Activated CD4-positive, alpha-beta T cell treated with anti-CD3 and anti-CD28 coated beads for 1 hour (primary cell): ENCODE results near the gene HKDC1.
"Not testable (repeated sequence)": the region's sequence is repeated elsewhere in the genome, so short reads cannot be mapped to it uniquely, and the experiment has no call there.

ENCODE experiments used
- DNase-seq: peaks from one replicate; pipeline ENCODE4 v3.0.0-alpha.2; 2020

HKDC1 gene

GRCh38 chr10:69220041-69220451 lies at the start of gene HKDC1:
HKDC1 (plus strand) TSS chr10:69220332; CDS start chr10:69220436, 104 bp downstream.
- no peak for DNase-seq

- DNase-seq = no peak
Measured at GRCh38 chr10:69172241-69172982, 47.7 kb upstream of the HKDC1 start.

- DNase-seq = not testable (repeated sequence)
Measured at GRCh38 chr10:69175326-69175725, 44.8 kb upstream of the HKDC1 start.

- DNase-seq = no peak
Measured at GRCh38 chr10:69176823-69177222, 43.3 kb upstream of the HKDC1 start.

GRCh38 chr10:69179089-69179742 lies 40.9 kb upstream of the HKDC1 start:
- peak; percentile 10 for DNase-seq

GRCh38 chr10:69179743-69180524 lies 40.2 kb upstream of the HKDC1 start, which contains the start of gene SUPV3L1:
SUPV3L1 (plus strand) TSS chr10:69180234; CDS start chr10:69180292, 58 bp downstream.
- peak; percentile 77 for DNase-seq

GRCh38 chr10:69180525-69181204 lies 39.5 kb upstream of the HKDC1 start:
- DNase-seq = no peak

GRCh38 chr10:69181433-69181832 lies 38.7 kb upstream of the HKDC1 start:
- no peak for DNase-seq

- no peak for DNase-seq
Measured at GRCh38 chr10:69182005-69182404, 38.1 kb upstream of the HKDC1 start.

GRCh38 chr10:69186524-69186923 lies 33.6 kb upstream of the HKDC1 start:
- DNase-seq = no peak

GRCh38 chr10:69201045-69201444 lies 19.1 kb upstream of the HKDC1 start:
- no peak for DNase-seq

GRCh38 chr10:69202332-69202731 lies 17.8 kb upstream of the HKDC1 start:
- no peak for DNase-seq

GRCh38 chr10:69208761-69209160 lies 11.4 kb upstream of the HKDC1 start:
- DNase-seq = no peak

- DNase-seq = no peak
Measured at GRCh38 chr10:69209787-69210484, 10.2 kb upstream of the HKDC1 start.

- no peak for DNase-seq
Measured at GRCh38 chr10:69211104-69211503, 9.0 kb upstream of the HKDC1 start.

- DNase-seq = no peak
Measured at GRCh38 chr10:69211524-69211923, 8.6 kb upstream of the HKDC1 start.

- no peak for DNase-seq
Measured at GRCh38 chr10:69213591-69214311, 6.4 kb upstream of the HKDC1 start.

GRCh38 chr10:69214666-69215131 lies 5.4 kb upstream of the HKDC1 start:
- DNase-seq = no peak

GRCh38 chr10:69215405-69216171 lies 4.5 kb upstream of the HKDC1 start:
- no peak for DNase-seq

GRCh38 chr10:69216577-69217118 lies 3.5 kb upstream of the HKDC1 start:
- no peak for DNase-seq
